Hepatocyte (in vitro differentiated cells): ENCODE measurements around the gene RAB11B.

Source experiments
- EZH2 ChIP-seq: fragments of 200-600 bp; sonication (generic); IDR thresholded peaks from 2 replicates; pipeline ENCODE4 v1.6.1; 2016; ENCODE audit warnings: antibody characterized with exemption, mild to moderate bottlenecking, borderline replicate concordance
- EZH2phosphoT487 ChIP-seq: fragments of 200-600 bp; sonication (generic); IDR thresholded peaks from one replicate; pipeline ENCODE4 v1.6.1; 2018; ENCODE audit warnings: antibody characterized with exemption, mild to moderate bottlenecking, low read depth, moderate library complexity; ENCODE audit not compliant: unreplicated experiment, severe bottlenecking
- TF ChIP-seq, protein P1 (sequence below): fragments of 200-600 bp; sonication (generic); IDR thresholded peaks from 2 replicates; pipeline ENCODE4 v1.5.1; 2016; ENCODE audit warnings: antibody characterized with exemption, mild to moderate bottlenecking; ENCODE audit not compliant: poor library complexity

DNA sequence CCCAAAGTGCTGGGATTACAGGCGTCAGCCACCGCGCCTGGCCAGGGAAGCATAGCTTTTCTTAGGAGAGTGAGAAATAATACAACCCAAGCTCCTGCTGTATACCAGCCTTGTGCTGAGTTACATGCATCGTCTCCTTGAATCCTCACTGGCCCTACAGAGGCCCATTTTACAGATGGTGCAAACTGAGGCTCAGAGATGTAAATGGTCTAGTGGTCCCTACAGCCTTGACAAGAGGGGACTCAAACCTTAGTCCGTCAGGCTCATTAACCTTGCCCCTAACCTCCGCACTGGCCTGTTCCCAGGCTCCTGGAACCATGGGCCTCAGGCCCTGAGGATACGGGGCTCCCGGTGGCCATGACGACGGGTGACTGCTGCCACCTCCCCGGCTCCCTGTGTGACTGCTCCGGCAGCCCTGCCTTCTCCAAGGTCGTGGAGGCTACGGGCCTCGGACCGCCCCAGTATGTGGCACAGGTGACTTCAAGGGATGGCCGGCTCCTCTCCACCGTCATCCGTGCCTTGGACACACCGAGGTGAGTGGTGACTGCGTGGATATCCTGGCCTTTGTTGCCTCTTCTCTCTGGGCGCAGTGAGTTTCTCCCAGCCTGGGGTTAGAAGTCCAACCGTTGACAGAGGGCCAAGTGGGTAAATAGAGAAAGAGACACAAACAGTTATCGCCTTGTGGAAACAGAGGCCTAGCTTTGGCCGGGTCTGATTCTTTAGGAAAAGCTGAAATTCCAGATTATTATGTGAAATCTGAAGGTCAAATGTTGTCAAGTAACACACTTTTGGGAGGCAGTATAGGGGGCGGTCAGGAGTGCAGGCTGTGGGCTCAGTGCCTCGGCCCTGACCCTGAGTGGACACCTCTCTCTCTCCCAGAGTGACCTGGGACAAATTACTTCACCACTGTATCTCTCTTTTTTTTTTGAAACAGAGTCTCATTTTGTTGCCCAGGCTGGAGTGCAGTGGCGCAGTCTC lies 31.6 kb downstream of the RAB11B start:
- TF ChIP-seq EZH2 (no peak), EZH2phosphoT487 (no peak)
- TF ChIP-seq, protein P1, sequence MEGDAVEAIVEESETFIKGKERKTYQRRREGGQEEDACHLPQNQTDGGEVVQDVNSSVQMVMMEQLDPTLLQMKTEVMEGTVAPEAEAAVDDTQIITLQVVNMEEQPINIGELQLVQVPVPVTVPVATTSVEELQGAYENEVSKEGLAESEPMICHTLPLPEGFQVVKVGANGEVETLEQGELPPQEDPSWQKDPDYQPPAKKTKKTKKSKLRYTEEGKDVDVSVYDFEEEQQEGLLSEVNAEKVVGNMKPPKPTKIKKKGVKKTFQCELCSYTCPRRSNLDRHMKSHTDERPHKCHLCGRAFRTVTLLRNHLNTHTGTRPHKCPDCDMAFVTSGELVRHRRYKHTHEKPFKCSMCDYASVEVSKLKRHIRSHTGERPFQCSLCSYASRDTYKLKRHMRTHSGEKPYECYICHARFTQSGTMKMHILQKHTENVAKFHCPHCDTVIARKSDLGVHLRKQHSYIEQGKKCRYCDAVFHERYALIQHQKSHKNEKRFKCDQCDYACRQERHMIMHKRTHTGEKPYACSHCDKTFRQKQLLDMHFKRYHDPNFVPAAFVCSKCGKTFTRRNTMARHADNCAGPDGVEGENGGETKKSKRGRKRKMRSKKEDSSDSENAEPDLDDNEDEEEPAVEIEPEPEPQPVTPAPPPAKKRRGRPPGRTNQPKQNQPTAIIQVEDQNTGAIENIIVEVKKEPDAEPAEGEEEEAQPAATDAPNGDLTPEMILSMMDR: no peak
